ENCODE data around the gene WAS. TPM values are rescaled to one million over a fixed set of nuclear protein-coding genes. Genes with fewer than 3 reads are reported as not detected.
"Not testable (repeated sequence)": the region's sequence is repeated elsewhere in the genome, so short reads cannot be mapped to it uniquely, and the experiment has no call there.

The WAS gene
- total RNA-seq, 1 experiment from 2014 or later: 0.15 TPM

- DNase-seq (ENCODE audit: low spot score): no peak
Measured at GRCh38 chrX:48685416-48685815, 1.8 kb downstream of the WAS start.

GRCh38 chrX:48688531-48689150 is 5.0 kb downstream of the WAS start:
- no peak for DNase-seq (ENCODE audit: low spot score)

GRCh38 chrX:48689208-48689920 is 5.8 kb downstream of the WAS start:
- no peak for DNase-seq (ENCODE audit: low spot score)

DNA sequence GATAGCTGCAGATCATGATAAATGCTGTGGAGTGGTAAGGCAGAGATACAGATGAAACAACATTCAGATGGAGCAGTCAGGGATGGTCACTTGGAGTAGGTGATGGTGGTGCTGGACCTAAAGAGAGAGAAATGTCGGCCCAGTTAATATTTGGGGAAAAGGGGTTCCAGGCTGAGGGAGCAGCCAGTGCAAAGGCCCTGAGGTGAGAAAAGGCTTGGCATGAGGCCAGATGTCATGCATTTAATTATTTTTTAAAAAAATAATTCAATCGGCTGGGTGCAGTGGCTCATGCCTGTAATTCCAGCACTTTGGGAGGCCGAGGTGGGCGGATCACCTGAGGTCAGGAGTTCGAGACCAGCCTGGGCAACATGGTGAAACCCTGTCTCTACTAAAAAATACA is 8.1 kb downstream of the WAS start:
- not testable (repeated sequence) for DNase-seq (ENCODE audit: low spot score)

GRCh38 chrX:48694776-48695533 is 11.4 kb downstream of the WAS start:
- no peak for DNase-seq (ENCODE audit: low spot score)

DNA sequence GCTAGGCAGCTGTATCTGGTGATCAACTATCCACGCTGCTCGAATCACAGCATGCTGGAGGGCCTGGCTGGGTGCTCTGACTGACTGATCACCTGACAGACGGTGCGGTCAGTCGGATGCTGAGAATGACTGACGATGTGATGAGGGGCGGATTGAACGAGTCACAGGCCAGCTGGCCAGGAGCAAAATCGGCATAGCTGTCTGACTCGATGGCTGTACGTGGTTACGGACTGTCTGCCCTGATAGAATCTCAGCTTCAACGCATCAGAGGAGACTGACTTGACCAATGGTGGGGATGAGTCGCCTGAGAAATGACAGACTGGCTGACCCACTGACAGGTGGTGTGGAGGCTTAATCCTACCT is 11.9 kb downstream of the WAS start:
- no peak for DNase-seq (ENCODE audit: low spot score)

DNA sequence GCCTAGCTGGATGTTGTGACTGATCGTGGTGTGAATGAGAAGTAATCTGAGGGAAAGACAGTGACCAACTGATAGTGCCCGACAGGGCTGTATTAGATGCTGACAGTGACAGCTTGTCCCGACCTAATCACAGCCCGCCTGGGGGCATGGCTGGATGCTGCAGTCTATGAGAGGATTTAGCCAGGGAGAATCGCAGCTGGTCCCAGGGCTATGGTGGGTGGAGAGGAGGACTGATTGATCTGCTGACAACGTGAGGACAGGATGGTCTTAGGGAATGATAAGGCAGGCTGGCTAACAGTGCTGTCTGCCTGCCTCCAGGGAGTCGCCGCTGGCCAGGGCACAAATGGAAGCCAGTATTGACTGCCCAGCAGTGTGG is 12.3 kb downstream of the WAS start:
- DNase-seq (ENCODE audit: low spot score): no peak

GRCh38 chrX:48696301-48696908 is 12.8 kb downstream of the WAS start, which contains the start of gene SUV39H1:
SUV39H1 (plus strand) TSS chrX:48696734; CDS start chrX:48696785, 51 bp downstream.
- DNase-seq (ENCODE audit: low spot score): peak; percentile 85

- no peak for DNase-seq (ENCODE audit: low spot score)
Measured at GRCh38 chrX:48696909-48697727, 13.5 kb downstream of the WAS start.

- DNase-seq (ENCODE audit: low spot score): no peak
Measured at GRCh38 chrX:48698306-48698705, 14.7 kb downstream of the WAS start.

- DNase-seq (ENCODE audit: low spot score): no peak
Measured at GRCh38 chrX:48700246-48700645, 16.6 kb downstream of the WAS start.

DNA sequence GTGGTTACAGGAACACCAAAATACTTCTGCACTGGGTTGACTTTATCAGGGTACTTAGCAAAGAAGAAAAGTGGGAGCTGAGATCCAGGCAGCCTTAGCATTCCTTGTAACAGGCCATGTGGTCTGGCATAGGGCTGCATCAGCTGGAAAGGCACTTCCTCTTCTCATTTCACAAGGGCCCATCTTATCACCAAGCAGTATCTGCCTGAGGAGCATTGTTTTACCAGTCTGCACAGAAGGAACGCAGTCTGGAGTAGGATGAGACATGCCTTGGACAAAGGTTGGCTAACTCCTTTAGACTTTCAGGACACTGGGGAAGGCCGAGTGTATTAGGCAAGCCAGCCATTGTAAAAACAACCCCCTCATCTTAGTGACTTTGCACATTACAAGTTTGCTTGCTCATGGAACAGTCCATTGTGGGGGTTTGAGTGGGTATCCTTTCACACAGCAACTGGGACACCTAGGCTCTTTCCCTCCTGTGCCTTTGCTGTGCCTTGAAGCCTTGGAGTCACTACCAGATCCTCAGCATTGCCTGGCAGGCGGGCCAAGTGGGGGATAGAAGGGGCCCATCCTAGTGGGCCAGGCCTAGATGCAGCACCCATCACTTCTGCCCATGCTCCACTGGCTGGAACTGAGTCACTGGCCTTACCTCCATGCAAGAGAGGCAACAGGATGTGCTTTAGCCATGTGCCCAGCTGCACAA is 17.5 kb downstream of the WAS start:
- no peak for DNase-seq (ENCODE audit: low spot score)

DNA sequence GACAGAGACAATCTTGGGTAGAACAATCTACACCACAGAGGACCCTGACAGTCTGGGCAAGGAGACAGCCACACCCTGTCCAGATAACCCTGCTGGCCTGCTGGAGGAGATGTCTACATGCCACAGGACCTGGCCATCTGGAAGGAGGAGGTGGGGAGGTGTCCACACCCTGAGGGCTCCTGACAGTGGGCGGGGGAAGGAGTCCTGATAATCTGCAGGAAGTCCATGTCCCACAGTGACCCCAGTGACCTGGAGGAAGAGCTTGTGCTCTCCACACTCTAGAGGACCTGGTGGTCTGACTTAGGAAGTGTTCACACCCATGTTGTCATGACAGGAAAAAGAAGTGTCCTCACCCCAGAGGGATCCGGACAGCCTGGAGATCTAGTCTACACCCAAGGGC is 18.4 kb downstream of the WAS start:
- DNase-seq (ENCODE audit: low spot score): no peak

GRCh38 chrX:48702716-48703115 is 19.1 kb downstream of the WAS start:
- DNase-seq (ENCODE audit: low spot score): no peak

- DNase-seq (ENCODE audit: low spot score): no peak
Measured at GRCh38 chrX:48703228-48703627, 19.6 kb downstream of the WAS start.

DNA sequence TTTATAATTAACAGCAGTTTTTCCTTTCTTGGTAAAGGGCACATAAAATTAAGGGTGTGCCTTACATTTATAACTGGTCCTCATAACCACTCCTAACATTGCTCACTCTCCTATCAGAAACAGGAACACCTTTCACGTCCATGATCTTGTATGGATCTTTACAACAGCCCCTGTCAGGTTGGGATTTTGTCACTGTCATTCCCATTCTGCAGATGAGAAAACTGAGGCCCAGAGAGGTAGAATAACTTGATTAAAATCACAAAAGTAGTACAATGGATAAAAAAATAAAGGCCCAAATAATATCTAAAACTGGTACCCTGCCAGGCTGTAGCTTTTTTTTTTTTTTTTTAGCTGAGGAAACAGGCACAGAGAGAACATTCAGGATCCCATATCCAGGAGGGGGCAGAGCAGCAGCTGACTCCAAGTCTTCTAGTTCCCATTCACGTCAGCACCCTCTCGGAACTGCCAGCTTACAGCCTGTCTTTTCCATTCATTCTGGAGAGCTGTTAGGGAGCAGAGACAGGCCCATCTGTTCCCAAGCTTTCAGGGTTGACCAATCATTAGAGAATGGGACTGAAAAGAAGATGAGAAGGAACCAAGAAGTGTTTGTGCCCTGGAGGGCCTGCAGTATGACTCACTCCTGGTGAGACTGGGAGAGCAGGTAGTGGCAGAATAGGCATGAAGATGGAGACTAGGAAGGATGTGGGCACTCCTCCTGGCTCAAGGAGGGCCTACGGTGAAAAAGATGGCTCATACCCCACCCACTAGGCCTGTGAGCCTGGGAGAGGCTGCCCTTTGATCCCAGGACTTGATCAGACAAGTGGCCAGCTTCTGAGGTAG is 20.3 kb downstream of the WAS start:
- peak; percentile 38 for DNase-seq (ENCODE audit: low spot score)

DNA sequence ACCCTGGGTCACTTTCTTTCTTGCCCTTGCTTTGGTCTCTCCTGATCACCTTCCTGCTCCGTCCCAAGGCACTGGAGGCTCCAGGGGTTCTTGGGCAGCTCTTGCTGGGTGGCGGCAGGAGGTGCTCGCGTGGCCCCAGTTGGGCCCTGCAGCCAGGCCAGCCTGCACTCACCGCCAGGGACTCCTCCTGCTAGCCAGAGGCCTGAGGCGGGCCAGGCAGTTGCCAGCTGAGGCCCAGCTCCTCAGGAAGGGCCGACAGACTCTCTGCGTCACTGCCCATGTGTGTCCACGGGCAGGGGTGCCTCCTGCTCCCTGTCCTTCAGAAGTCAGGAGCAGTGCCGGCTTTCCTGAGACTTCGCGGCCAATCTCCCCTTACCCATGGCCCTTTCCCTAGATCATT is 22.3 kb downstream of the WAS start:
- no peak for DNase-seq (ENCODE audit: low spot score)

GRCh38 chrX:48709522-48710112 is 26.0 kb downstream of the WAS start:
- no peak for DNase-seq (ENCODE audit: low spot score)

- no peak for DNase-seq (ENCODE audit: low spot score)
Measured at GRCh38 chrX:48711162-48711928, 27.7 kb downstream of the WAS start.
